ENCODE results near the gene ZNF319. TPM values are rescaled to one million over a fixed set of nuclear protein-coding genes. Genes with fewer than 3 reads are reported as not detected.

Gene ZNF319
- total and polyA plus RNA-seq, 2 of the 8 experiments (the other 6 are each of a cell fraction or from before 2014, with no cell fraction given), result 3.3 to 5.5 TPM

DNA sequence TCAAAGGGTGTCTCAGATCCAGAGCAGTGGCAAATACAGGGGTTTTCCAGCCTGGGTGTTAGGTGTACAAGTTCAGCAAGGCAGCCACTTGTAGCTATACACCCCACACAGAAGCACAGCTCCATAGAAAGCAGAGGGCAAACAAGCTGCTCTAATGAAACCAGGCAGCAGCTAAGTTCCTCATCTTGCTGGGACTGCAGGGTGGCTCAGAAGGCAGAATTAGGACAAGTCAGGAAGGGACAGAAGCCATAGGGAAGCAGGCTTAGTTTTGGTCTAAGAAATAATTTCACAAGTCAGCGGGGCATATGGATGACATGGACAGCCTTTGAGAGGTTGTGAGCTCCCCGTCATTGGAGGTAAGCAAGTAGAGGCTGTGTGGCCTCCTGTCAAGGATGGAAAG lies 53.2 kb downstream of the ZNF319 start (continued):
- no peak for TF ChIP-seq NANOG (IDR thresholded peaks at IDR 0.05; ENCODE audit: insufficient read depth, low read depth, low read length, poor library complexity, severe bottlenecking)
- no peak for TF ChIP-seq POLR2AphosphoS5 (IDR thresholded peaks at IDR 0.05; ENCODE audit: low read depth, low read length)
- no peak for TF ChIP-seq TAF7 (optimal IDR thresholded peaks at IDR 0.05; ENCODE audit: borderline replicate concordance, low read depth, low read length)
- no peak for TF ChIP-seq RXRA (IDR thresholded peaks at IDR 0.05; ENCODE audit: insufficient read depth, low read depth, low read length)
- no peak for TF ChIP-seq EGR1 (IDR thresholded peaks at IDR 0.05; ENCODE audit: borderline replicate concordance, low read depth, low read length)
